GM23338 (cell line): ENCODE measurements around the gene FHIP1A.

Experiments
- EZH2 ChIP-seq: fragments of 200-600 bp; sonication (generic); IDR thresholded peaks from one replicate; pipeline ENCODE4 v1.8.0; 2017; ENCODE audit warnings: antibody characterized with exemption, mild to moderate bottlenecking, low read depth; ENCODE audit not compliant: unreplicated experiment
- EZH2phosphoT487 ChIP-seq: fragments of 200-600 bp; sonication (generic); IDR thresholded peaks from one replicate; pipeline ENCODE4 v1.8.1; 2018; ENCODE audit warnings: antibody characterized with exemption; ENCODE audit not compliant: unreplicated experiment
- NANOG ChIP-seq: IDR thresholded peaks from 2 replicates; pipeline ENCODE4 v1.6.1; 2016; ENCODE audit warnings: antibody characterized with exemption, borderline replicate concordance
- POLR2AphosphoS5 ChIP-seq: IDR thresholded peaks from 2 replicates; pipeline ENCODE4 v1.6.1; 2016; ENCODE audit warnings: antibody characterized with exemption, low read depth
- REST ChIP-seq: IDR thresholded peaks from one replicate; pipeline ENCODE4 v1.6.1; 2018; ENCODE audit warnings: antibody characterized with exemption; ENCODE audit not compliant: unreplicated experiment
- ZNF331 ChIP-seq: fragments of 250-450 bp; sonication (Bioruptor Pico); IDR thresholded peaks from 2 replicates; pipeline ENCODE4 v1.5.0; 2020; ENCODE audit warnings: low read depth, mild to moderate bottlenecking, moderate library complexity
- TF ChIP-seq, protein P1 (sequence below), 2 experiments: fragments of 200-600 bp in 1 of 2; sonication (generic) in 1 of 2; conservative IDR thresholded peaks; 2 replicates each; pipeline versions ENCODE4 v1.5.1 to v1.6.1; 2016 to 2017; ENCODE audit warnings: antibody characterized with exemption in 2 of 2, low read depth in 2 of 2, mild to moderate bottlenecking in 2 of 2, moderate library complexity in 1 of 2
- TF ChIP-seq, protein P2 (sequence below): fragments of 250-450 bp; sonication (Bioruptor Pico); IDR thresholded peaks from 2 replicates; pipeline ENCODE4 v1.5.0; 2020; ENCODE audit warnings: mild to moderate bottlenecking, moderate library complexity

DNA sequence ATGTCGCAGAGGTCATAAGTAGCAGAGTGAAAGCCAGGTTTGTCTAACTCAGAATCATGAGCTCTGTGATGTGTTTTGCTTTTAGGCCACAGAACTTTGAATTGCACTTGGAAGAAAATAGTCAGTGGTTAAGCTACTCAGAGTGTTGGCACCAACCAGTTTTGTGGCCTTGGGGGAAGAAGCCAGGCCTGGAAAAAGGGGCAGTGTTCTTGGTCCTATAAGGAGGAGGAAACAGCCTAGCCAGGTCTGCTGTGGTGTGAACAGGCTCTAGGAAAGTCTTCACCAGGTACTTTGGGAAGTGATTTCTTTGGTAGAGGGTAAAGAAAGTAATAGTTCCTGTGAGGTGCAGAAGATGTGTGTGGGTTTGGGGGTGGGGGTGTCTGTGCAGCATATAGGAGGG lies 49.2 kb downstream of the FHIP1A start:
- TF ChIP-seq REST (no peak), EZH2phosphoT487 (no peak), POLR2AphosphoS5 (no peak), EZH2 (no peak), ZNF331 (CRISPR knock-in tag) (no peak), NANOG (no peak)
- TF ChIP-seq, protein P1, sequence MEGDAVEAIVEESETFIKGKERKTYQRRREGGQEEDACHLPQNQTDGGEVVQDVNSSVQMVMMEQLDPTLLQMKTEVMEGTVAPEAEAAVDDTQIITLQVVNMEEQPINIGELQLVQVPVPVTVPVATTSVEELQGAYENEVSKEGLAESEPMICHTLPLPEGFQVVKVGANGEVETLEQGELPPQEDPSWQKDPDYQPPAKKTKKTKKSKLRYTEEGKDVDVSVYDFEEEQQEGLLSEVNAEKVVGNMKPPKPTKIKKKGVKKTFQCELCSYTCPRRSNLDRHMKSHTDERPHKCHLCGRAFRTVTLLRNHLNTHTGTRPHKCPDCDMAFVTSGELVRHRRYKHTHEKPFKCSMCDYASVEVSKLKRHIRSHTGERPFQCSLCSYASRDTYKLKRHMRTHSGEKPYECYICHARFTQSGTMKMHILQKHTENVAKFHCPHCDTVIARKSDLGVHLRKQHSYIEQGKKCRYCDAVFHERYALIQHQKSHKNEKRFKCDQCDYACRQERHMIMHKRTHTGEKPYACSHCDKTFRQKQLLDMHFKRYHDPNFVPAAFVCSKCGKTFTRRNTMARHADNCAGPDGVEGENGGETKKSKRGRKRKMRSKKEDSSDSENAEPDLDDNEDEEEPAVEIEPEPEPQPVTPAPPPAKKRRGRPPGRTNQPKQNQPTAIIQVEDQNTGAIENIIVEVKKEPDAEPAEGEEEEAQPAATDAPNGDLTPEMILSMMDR (conservative IDR thresholded peaks at IDR 0.05; ENCODE audit: low read depth in 2 of 2) = no peak
- TF ChIP-seq, protein P2, sequence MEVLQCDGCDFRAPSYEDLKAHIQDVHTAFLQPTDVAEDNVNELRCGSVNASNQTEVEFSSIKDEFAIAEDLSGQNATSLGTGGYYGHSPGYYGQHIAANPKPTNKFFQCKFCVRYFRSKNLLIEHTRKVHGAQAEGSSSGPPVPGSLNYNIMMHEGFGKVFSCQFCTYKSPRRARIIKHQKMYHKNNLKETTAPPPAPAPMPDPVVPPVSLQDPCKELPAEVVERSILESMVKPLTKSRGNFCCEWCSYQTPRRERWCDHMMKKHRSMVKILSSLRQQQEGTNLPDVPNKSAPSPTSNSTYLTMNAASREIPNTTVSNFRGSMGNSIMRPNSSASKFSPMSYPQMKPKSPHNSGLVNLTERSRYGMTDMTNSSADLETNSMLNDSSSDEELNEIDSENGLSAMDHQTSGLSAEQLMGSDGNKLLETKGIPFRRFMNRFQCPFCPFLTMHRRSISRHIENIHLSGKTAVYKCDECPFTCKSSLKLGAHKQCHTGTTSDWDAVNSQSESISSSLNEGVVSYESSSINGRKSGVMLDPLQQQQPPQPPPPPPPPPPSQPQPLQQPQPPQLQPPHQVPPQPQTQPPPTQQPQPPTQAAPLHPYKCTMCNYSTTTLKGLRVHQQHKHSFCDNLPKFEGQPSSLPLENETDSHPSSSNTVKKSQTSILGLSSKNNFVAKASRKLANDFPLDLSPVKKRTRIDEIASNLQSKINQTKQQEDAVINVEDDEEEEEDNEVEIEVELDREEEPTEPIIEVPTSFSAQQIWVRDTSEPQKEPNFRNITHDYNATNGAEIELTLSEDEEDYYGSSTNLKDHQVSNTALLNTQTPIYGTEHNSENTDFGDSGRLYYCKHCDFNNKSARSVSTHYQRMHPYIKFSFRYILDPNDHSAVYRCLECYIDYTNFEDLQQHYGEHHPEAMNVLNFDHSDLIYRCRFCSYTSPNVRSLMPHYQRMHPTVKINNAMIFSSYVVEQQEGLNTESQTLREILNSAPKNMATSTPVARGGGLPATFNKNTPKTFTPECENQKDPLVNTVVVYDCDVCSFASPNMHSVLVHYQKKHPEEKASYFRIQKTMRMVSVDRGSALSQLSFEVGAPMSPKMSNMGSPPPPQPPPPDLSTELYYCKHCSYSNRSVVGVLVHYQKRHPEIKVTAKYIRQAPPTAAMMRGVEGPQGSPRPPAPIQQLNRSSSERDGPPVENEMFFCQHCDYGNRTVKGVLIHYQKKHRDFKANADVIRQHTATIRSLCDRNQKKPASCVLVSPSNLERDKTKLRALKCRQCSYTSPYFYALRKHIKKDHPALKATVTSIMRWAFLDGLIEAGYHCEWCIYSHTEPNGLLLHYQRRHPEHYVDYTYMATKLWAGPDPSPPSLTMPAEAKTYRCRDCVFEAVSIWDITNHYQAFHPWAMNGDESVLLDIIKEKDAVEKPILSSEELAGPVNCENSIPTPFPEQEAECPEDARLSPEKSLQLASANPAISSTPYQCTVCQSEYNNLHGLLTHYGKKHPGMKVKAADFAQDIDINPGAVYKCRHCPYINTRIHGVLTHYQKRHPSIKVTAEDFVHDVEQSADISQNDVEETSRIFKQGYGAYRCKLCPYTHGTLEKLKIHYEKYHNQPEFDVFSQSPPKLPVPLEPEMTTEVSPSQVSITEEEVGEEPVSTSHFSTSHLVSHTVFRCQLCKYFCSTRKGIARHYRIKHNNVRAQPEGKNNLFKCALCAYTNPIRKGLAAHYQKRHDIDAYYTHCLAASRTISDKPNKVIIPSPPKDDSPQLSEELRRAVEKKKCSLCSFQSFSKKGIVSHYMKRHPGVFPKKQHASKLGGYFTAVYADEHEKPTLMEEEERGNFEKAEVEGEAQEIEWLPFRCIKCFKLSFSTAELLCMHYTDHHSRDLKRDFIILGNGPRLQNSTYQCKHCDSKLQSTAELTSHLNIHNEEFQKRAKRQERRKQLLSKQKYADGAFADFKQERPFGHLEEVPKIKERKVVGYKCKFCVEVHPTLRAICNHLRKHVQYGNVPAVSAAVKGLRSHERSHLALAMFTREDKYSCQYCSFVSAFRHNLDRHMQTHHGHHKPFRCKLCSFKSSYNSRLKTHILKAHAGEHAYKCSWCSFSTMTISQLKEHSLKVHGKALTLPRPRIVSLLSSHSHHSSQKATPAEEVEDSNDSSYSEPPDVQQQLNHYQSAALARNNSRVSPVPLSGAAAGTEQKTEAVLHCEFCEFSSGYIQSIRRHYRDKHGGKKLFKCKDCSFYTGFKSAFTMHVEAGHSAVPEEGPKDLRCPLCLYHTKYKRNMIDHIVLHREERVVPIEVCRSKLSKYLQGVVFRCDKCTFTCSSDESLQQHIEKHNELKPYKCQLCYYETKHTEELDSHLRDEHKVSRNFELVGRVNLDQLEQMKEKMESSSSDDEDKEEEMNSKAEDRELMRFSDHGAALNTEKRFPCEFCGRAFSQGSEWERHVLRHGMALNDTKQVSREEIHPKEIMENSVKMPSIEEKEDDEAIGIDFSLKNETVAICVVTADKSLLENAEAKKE (CRISPR knock-in tag) = no peak
